Lower lobe of right lung (tissue), 2 donors: ENCODE results near the gene KIAA1217. TPM values are rescaled to one million over a fixed set of nuclear protein-coding genes. Genes with fewer than 3 reads are reported as not detected.
A peak's percentile ranks its signal among the peaks of the same experiment; 100 is the strongest.

ENCODE experiments used
- ATAC-seq, 2 donors: fragments of 200-7000 bp; cut with Tn5 transposase; one replicate each; pipeline ENCODE4 v1.9.1; 2020 to 2022; ENCODE audit warnings: mild to moderate bottlenecking in 2 of 2, moderate library complexity in 2 of 2
- DNase-seq: peaks from one replicate; pipeline ENCODE4 v3.0.0-alpha.2; 2020
- H3K27ac ChIP-seq: fragments of 200-600 bp; one replicate; pipeline ENCODE4 v1.8.0; 2022
- H3K27me3 ChIP-seq: fragments of 200-600 bp; one replicate; pipeline ENCODE4 v1.8.0; 2022; ENCODE audit warnings: low read depth
- H3K36me3 ChIP-seq: fragments of 200-600 bp; one replicate; pipeline ENCODE4 v1.8.0; 2022; ENCODE audit warnings: mild to moderate bottlenecking
- H3K4me1 ChIP-seq: fragments of 200-600 bp; one replicate; pipeline ENCODE4 v1.8.0; 2022
- H3K4me3 ChIP-seq: fragments of 200-600 bp; one replicate; pipeline ENCODE4 v1.8.0; 2022; ENCODE audit warnings: mild to moderate bottlenecking
- H3K9me3 ChIP-seq: fragments of 200-600 bp; one replicate; pipeline ENCODE4 v1.8.0; 2022
- intact Hi-C: fragments of 100-400 bp; cut with DNase I; formaldehyde crosslinking; loops from one replicate; pipeline ENCODE4 v1.11.0; 2022
- total RNA-seq: library from RNA; stranded (reverse); fragmentation: NEBNext Ultra II Directional; extraction: Animal tissue kit (Norgen Biotek cat#: 25700); gene quantifications from one replicate; pipeline ENCODE4 v1.2.1, GENCODE V29; 2021
- TF ChIP-seq, protein P1 (sequence below): fragments of 200-600 bp; IDR thresholded peaks from one replicate; pipeline ENCODE4 v1.8.0; 2022; ENCODE audit warnings: antibody characterized with exemption, mild to moderate bottlenecking
- donor health status: DM: no; HTN: yes; CAD: no; lungs with severe emphysema.

Gene KIAA1217
- total RNA-seq, 1 donor from 2014 or later: 37.2 TPM

DNA sequence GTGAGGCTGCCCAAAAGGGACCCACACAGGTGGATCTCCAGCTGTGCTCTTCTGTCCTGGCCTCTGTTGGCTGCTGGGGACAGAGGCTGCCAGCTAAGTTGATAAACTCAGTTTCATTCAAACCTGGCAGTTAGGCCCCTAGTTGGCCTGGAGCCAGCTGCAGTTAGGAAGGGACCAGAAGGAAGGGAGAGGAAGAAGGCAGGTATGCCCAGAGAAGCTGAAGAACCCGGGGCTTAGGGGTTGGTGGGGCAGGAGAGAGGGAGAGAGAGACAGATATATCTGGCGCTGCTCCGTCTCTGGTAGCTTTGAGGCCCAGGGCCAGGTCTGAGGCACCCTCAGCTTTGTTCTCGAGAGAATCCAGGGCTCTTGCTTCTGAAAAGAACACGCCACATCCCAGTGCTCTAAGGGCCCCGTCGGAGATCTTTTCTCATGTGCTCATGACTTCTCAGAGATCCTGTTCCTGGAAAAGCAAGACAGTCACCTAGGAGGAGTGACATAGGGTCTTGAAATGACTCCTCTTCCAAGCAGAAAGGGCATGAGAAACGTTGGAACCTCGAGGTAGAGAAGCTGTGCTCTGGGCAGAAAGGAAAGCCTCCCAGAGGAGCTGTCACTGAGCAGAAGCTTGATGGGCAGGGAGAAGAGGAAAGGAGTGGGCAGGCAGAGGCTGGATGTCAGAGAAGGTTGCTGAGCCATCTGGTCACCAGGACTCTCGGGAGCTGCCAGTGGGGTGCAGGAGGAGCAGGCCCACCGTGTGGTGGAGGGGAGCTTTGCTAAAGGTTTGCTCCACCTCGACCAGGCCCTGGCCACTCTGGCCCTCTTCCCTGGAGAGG is 361.1 kb downstream of the KIAA1217 start:
- ATAC-seq (no peak), DNase-seq (no peak)
- Histone ChIP-seq H3K27me3 (no peaks in the 10 kb centered on the region), H3K4me1 (no peaks in the 10 kb centered on the region), H3K27ac (no peak overlapping the region), H3K36me3 (no peaks in the 10 kb centered on the region), H3K4me3 (no peak overlapping the region), H3K9me3 (no peaks in the 10 kb centered on the region)
- TF ChIP-seq, protein P1, sequence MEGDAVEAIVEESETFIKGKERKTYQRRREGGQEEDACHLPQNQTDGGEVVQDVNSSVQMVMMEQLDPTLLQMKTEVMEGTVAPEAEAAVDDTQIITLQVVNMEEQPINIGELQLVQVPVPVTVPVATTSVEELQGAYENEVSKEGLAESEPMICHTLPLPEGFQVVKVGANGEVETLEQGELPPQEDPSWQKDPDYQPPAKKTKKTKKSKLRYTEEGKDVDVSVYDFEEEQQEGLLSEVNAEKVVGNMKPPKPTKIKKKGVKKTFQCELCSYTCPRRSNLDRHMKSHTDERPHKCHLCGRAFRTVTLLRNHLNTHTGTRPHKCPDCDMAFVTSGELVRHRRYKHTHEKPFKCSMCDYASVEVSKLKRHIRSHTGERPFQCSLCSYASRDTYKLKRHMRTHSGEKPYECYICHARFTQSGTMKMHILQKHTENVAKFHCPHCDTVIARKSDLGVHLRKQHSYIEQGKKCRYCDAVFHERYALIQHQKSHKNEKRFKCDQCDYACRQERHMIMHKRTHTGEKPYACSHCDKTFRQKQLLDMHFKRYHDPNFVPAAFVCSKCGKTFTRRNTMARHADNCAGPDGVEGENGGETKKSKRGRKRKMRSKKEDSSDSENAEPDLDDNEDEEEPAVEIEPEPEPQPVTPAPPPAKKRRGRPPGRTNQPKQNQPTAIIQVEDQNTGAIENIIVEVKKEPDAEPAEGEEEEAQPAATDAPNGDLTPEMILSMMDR: no peak
- intact Hi-C loops: no loop called here

DNA sequence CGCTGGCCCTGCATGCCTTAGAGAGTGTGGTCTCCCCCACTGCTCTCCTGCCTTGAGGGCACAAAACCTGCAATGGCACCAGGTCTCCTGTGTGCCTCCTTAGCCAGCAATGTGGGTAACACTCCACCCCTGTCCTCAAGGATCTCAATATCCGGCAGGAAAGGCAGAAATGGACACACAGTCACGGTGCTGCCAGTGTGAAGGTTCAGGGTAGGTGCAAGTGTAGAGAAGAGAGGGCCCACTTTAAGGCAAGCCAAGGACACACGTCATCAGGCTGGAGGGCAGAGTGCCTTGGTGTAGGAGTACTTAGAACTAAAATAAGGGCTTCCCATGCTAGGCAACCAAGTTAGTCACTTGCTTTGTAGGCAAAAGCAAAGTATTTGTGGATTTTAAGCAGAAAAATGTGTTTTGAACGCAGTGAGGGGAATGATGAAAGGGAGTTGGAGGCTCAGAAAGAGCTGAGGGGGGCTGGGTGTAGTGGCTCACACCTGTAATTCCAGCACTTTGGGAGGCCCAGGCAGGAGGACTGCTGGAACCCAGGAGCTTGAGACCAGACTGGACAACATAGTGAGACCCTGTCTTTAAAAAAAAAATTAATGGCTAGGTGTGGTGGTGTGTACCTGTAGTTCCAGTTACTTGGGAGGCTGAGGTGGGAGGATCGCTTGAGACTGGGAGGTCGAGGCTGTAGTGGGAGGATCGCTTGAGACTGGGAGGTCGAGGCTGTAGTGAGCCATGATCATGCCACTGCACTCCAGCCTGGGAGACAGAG is 361.9 kb downstream of the KIAA1217 start:
- Histone ChIP-seq H3K4me3 (no peak overlapping the region), H3K27ac (no peak overlapping the region), H3K4me1 (no peaks in the 10 kb centered on the region), H3K9me3 (no peaks in the 10 kb centered on the region), H3K36me3 (no peaks in the 10 kb centered on the region), H3K27me3 (no peaks in the 10 kb centered on the region)
- intact Hi-C loops: no loop called here
- TF ChIP-seq, protein P1: no peak
- ATAC-seq: no peak
- no peak for DNase-seq

DNA sequence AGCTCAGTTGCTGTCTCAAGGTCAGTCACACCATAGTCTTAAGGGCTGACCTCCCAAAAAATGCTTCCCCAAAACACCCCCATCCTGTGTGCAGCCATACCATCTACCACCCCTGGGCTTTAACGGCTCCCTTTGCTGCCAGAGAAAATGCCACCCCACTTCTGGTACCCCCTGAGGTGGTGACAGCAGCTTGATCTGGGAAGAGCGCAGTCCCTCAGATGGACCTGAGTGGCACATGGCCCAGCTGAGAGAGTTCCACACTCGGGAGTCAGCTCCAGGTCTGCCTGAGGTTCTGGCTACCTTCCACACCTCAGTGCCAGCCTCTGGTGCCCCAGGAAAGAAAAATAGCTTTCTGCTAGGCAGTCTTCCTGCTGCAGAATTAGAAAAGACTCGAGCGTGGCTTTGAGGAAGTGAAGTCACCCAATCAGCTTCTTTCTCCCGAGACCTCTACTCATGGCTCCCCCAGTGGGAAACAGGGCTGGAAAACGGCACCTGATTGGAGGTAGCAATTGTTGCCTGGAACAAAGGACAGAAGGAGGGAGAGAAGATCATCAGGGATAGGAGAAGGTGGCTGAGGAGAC is 363.0 kb downstream of the KIAA1217 start:
- ATAC-seq: no peak
- TF ChIP-seq, protein P1: no peak
- no peaks in the 10 kb centered on the region for H3K36me3 ChIP-seq
- DNase-seq: no peak
- no peaks in the 10 kb centered on the region for H3K4me1 ChIP-seq
- intact Hi-C loops: no loop called here
- H3K4me3 ChIP-seq: no peak overlapping the region
- no peaks in the 10 kb centered on the region for H3K27me3 ChIP-seq
- no peaks in the 10 kb centered on the region for H3K9me3 ChIP-seq
- H3K27ac ChIP-seq: no peak overlapping the region

DNA sequence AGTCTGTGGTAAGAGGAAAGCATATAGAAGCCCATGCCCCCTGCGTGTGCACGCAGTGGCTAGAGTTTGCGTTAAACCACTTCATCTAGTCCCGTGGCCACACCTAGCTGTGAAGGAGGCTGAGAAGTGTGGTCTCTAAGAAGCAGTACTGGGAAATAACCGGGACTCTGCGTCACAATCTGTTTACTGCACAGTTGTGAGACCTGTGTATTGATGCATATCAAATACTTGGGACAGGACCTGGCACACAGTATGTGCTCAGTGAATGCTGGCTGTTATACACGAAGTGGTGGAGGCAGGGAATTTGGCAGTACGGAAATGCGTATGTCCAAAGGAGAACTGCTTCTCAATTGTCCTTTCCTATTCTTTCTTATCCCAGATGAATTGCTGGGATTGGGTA is 365.2 kb downstream of the KIAA1217 start:
- Histone ChIP-seq H3K9me3 (no peaks in the 10 kb centered on the region), H3K27me3 (no peaks in the 10 kb centered on the region), H3K4me1 (no peaks in the 10 kb centered on the region), H3K36me3 (no peaks in the 10 kb centered on the region), H3K27ac (no peak overlapping the region), H3K4me3 (no peak overlapping the region)
- intact Hi-C loops: no loop called here
- no peak for DNase-seq
- peak; percentile 37 to 47 for ATAC-seq
- TF ChIP-seq, protein P1: no peak

DNA sequence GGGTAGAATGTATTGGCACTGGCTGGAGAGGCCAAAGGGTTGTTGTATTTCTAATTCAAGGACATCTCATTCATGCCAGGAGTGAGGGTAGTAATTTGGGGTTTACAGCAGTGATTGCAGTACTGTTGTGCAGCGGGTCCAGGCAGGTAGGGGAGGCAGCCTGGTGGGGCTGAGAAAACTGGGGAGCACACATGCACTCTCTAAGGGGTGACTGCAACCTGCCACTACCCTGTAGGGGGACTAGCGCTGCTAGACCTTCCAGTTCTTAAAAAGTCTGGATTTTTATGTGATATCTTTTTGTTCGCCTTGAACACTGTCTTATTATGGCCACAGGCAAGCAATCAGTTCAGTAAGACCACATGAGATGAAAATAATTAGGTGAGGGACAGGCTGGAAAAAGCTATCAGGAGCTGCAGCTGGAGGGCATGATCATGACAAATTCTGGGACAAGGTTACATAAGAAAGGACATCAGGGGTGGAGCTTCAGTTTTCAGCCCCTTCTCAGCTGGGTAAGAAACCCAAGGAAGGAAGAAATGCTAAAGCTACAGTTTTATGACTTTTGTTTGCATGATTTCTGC is 365.7 kb downstream of the KIAA1217 start:
- Histone ChIP-seq H3K4me3 (no peak overlapping the region), H3K27ac (no peak overlapping the region), H3K27me3 (no peaks in the 10 kb centered on the region), H3K4me1 (no peaks in the 10 kb centered on the region), H3K36me3 (no peaks in the 10 kb centered on the region), H3K9me3 (no peaks in the 10 kb centered on the region)
- DNase-seq (no peak), ATAC-seq (peak in 1 of 2 donors; percentile 11)
- intact Hi-C loops: no loop called here
- TF ChIP-seq, protein P1: no peak
